GM23338 (cell line): ENCODE measurements around the gene SRP68. TPM values are rescaled to one million over a fixed set of nuclear protein-coding genes. Genes with fewer than 3 reads are reported as not detected.

Source experiments
- ATAC-seq: fragments of 200-7000 bp; cut with Tn5 transposase; 3 replicates; pipeline ENCODE4 v1.9.1; 2020
- DNase-seq: peaks from one replicate; pipeline ENCODE4 v3.0.0-alpha.2; 2015; ENCODE audit warnings: low spot score
- H2AFZ ChIP-seq: fragments of 200-600 bp; sonication (generic); 2 replicates; pipeline ENCODE4 v1.8.0; 2016; ENCODE audit warnings: antibody characterized with exemption, mild to moderate bottlenecking, moderate library complexity
- H3F3A ChIP-seq: fragments of 200-600 bp; sonication (generic); replicated peaks from 2 replicates; pipeline ENCODE4 v1.8.0; 2017; ENCODE audit warnings: antibody characterized with exemption, mixed run types, low read depth
- H3K27ac ChIP-seq: fragments of 200-600 bp; sonication (generic); 2 replicates; pipeline ENCODE4 v1.6.1; 2016; ENCODE audit warnings: low read depth
- H3K27me3 ChIP-seq: fragments of 200-600 bp; sonication (generic); 2 replicates; pipeline ENCODE4 v1.8.0; 2016; ENCODE audit warnings: mild to moderate bottlenecking, mixed run types, moderate library complexity; ENCODE audit not compliant: insufficient read depth
- H3K36me3 ChIP-seq: fragments of 200-600 bp; sonication (generic); 2 replicates; pipeline ENCODE4 v1.8.0; 2016; ENCODE audit warnings: mild to moderate bottlenecking; ENCODE audit not compliant: insufficient read depth
- H3K4me1 ChIP-seq: fragments of 200-600 bp; sonication (generic); 2 replicates; pipeline ENCODE4 v1.8.0; 2016; ENCODE audit warnings: mild to moderate bottlenecking, moderate library complexity; ENCODE audit not compliant: insufficient read depth
- H3K4me2 ChIP-seq: fragments of 200-600 bp; sonication (generic); 2 replicates; pipeline ENCODE4 v1.7.1; 2017; ENCODE audit warnings: mixed run types
- H3K4me3 ChIP-seq: fragments of 200-600 bp; sonication (generic); 2 replicates; pipeline ENCODE4 v1.6.1; 2016; ENCODE audit warnings: mixed run types
- H3K79me2 ChIP-seq: fragments of 200-600 bp; sonication (generic); replicated peaks from 2 replicates; pipeline ENCODE4 v1.8.0; 2017; ENCODE audit warnings: mild to moderate bottlenecking; ENCODE audit not compliant: insufficient read depth
- H3K9me2 ChIP-seq: fragments of 200-600 bp; sonication (generic); 2 replicates; pipeline ENCODE4 v1.8.0; 2017; ENCODE audit not compliant: insufficient read depth
- H4K20me1 ChIP-seq: fragments of 200-600 bp; sonication (generic); replicated peaks from 2 replicates; pipeline ENCODE4 v1.8.0; 2017; ENCODE audit warnings: mild to moderate bottlenecking; ENCODE audit not compliant: insufficient read depth
- H3K27ac Mint-ChIP-seq: 2 replicates; pipeline ENCODE4 v1.8.0; 2020; ENCODE audit warnings: inconsistent platforms, mild to moderate bottlenecking, moderate library complexity, mixed read lengths
- H3K27me3 Mint-ChIP-seq: 3 replicates; pipeline ENCODE4 v1.8.0; 2022; ENCODE audit warnings: low read depth, mild to moderate bottlenecking, moderate library complexity, mixed read lengths, inconsistent platforms; ENCODE audit not compliant: insufficient read depth, poor library complexity
- H3K36me3 Mint-ChIP-seq: 3 replicates; pipeline ENCODE4 v1.8.0; 2021; ENCODE audit warnings: low read depth, mild to moderate bottlenecking, inconsistent platforms, moderate library complexity, mixed read lengths
- H3K4me1 Mint-ChIP-seq: 3 replicates; pipeline ENCODE4 v1.8.0; 2020; ENCODE audit warnings: mild to moderate bottlenecking, inconsistent platforms, mixed read lengths
- H3K4me3 Mint-ChIP-seq: 3 replicates; pipeline ENCODE4 v1.8.0; 2021; ENCODE audit warnings: moderate library complexity, mild to moderate bottlenecking, inconsistent platforms, mixed read lengths
- H3K9me3 Mint-ChIP-seq: 3 replicates; pipeline ENCODE4 v1.8.0; 2020; ENCODE audit warnings: moderate library complexity, mild to moderate bottlenecking, inconsistent platforms, mixed read lengths
- CREB1 ChIP-seq: fragments of 250-450 bp; sonication (Bioruptor Pico); IDR thresholded peaks from 2 replicates; pipeline ENCODE4 v1.5.0; 2020; ENCODE audit warnings: low read depth, mild to moderate bottlenecking, moderate library complexity
- EZH2 ChIP-seq: fragments of 200-600 bp; sonication (generic); IDR thresholded peaks from one replicate; pipeline ENCODE4 v1.8.0; 2017; ENCODE audit warnings: antibody characterized with exemption, mild to moderate bottlenecking, low read depth; ENCODE audit not compliant: unreplicated experiment
- EZH2phosphoT487 ChIP-seq: fragments of 200-600 bp; sonication (generic); IDR thresholded peaks from one replicate; pipeline ENCODE4 v1.8.1; 2018; ENCODE audit warnings: antibody characterized with exemption; ENCODE audit not compliant: unreplicated experiment
- JUNB ChIP-seq: IDR thresholded peaks from one replicate; pipeline ENCODE4 v1.6.1; 2016; ENCODE audit warnings: antibody characterized with exemption; ENCODE audit not compliant: unreplicated experiment
- NANOG ChIP-seq: IDR thresholded peaks from 2 replicates; pipeline ENCODE4 v1.6.1; 2016; ENCODE audit warnings: antibody characterized with exemption, borderline replicate concordance
- POLR2AphosphoS5 ChIP-seq: IDR thresholded peaks from 2 replicates; pipeline ENCODE4 v1.6.1; 2016; ENCODE audit warnings: antibody characterized with exemption, low read depth
- STAT1 ChIP-seq: IDR thresholded peaks from one replicate; pipeline ENCODE4 v1.6.1; 2016; ENCODE audit warnings: antibody characterized with exemption; ENCODE audit not compliant: unreplicated experiment
- ZNF114 ChIP-seq: fragments of 250-450 bp; sonication (Bioruptor Pico); IDR thresholded peaks from 2 replicates; pipeline ENCODE4 v1.5.0; 2020; ENCODE audit warnings: mild to moderate bottlenecking, moderate library complexity
- ZNF331 ChIP-seq: fragments of 250-450 bp; sonication (Bioruptor Pico); IDR thresholded peaks from 2 replicates; pipeline ENCODE4 v1.5.0; 2020; ENCODE audit warnings: low read depth, mild to moderate bottlenecking, moderate library complexity
- polyA plus RNA-seq: library from polyadenylated mRNA; unstranded; fragments of >200 nt; fragmentation: Nextera tagmentation; extraction: Ambion mirVana; gene quantifications from 2 replicates; pipeline ENCODE4 v1.2.1, GENCODE V29; 2016
- total RNA-seq: library from RNA; depleted of rRNA; stranded (reverse); fragments of >200 nt; shearing (Covaris generic); gene quantifications from 2 replicates; pipeline ENCODE4 v1.2.3, GENCODE V29; 2014
- TF ChIP-seq, protein P1 (sequence below): IDR thresholded peaks from one replicate; pipeline ENCODE4 v1.6.1; 2018; ENCODE audit warnings: antibody characterized with exemption; ENCODE audit not compliant: unreplicated experiment
- TF ChIP-seq, protein P2 (sequence below), 2 experiments: fragments of 200-600 bp in 1 of 2; sonication (generic) in 1 of 2; conservative IDR thresholded peaks; 2 replicates each; pipeline versions ENCODE4 v1.5.1 to v1.6.1; 2016 to 2017; ENCODE audit warnings: antibody characterized with exemption in 2 of 2, low read depth in 2 of 2, mild to moderate bottlenecking in 2 of 2, moderate library complexity in 1 of 2
- TF ChIP-seq, protein P3 (sequence below): IDR thresholded peaks from 2 replicates; pipeline ENCODE4 v1.6.1; 2016; ENCODE audit warnings: antibody characterized with exemption
- TF ChIP-seq, protein P4 (sequence below): fragments of 250-450 bp; sonication (Bioruptor Pico); IDR thresholded peaks from 2 replicates; pipeline ENCODE4 v1.5.0; 2020; ENCODE audit warnings: mild to moderate bottlenecking, moderate library complexity

Gene SRP68
- total and polyA plus RNA-seq, 2 experiments from 2014 or later = 30.7 to 62.8 TPM

DNA sequence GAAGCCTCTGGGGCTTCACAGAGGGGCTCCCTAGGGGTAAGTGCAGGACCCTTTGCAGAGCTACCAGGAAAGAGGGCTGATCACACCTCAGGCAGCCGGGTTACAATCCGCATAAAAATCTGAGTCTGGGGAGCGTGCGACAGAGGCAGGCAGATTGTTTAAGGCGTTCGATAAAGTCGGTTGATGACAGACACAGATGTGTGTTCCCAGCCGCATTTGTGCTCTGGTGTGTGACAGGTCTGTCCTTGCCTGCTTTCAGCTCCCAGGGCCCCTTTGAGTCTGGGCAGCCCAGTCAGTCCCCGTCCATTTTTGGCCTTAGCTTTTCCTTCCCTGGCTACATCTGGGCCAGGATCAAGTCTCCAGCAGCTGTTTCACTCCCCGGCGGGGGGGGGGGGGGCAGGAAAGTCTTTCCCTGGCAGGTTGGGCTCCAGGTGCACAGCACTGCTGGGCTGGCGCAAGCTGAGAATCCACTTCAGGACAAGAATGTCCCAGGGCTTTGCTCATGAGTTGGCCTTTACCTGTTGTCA is 5.3 kb upstream of the SRP68 start:
- H4K20me1 ChIP-seq = 0 out of 2 replicates have a peak, but pooled peaks cover 7% of the 10 kb centered on the region
- no peak for ATAC-seq
- Mint-ChIP-seq H3K36me3 (0 out of 3 replicates have a peak, but pooled peaks cover 4% of the 10 kb centered on the region), H3K4me1 (peaks cover 51% of the 10 kb centered on the region), H3K27ac (no peak overlapping the region), H3K4me3 (peak overlapping the region; percentile 76; the same call in 2 of the 3 replicates), H3K27me3 (peaks cover 90% of the 10 kb centered on the region), H3K9me3 (no peaks in the 10 kb centered on the region; the same call in 1 of the 3 replicates)
- H2AFZ ChIP-seq = no peak overlapping the region
- H3K4me1 ChIP-seq = peaks cover 45% of the 10 kb centered on the region
- H3K27me3 ChIP-seq = peaks cover 71% of the 10 kb centered on the region
- H3K27ac ChIP-seq = no peak overlapping the region
- peaks cover 35% of the 10 kb centered on the region for H3F3A ChIP-seq
- no peak for TF ChIP-seq STAT1
- no peak for TF ChIP-seq JUNB
- TF ChIP-seq ZNF114 = no peak
- TF ChIP-seq, protein P1, sequence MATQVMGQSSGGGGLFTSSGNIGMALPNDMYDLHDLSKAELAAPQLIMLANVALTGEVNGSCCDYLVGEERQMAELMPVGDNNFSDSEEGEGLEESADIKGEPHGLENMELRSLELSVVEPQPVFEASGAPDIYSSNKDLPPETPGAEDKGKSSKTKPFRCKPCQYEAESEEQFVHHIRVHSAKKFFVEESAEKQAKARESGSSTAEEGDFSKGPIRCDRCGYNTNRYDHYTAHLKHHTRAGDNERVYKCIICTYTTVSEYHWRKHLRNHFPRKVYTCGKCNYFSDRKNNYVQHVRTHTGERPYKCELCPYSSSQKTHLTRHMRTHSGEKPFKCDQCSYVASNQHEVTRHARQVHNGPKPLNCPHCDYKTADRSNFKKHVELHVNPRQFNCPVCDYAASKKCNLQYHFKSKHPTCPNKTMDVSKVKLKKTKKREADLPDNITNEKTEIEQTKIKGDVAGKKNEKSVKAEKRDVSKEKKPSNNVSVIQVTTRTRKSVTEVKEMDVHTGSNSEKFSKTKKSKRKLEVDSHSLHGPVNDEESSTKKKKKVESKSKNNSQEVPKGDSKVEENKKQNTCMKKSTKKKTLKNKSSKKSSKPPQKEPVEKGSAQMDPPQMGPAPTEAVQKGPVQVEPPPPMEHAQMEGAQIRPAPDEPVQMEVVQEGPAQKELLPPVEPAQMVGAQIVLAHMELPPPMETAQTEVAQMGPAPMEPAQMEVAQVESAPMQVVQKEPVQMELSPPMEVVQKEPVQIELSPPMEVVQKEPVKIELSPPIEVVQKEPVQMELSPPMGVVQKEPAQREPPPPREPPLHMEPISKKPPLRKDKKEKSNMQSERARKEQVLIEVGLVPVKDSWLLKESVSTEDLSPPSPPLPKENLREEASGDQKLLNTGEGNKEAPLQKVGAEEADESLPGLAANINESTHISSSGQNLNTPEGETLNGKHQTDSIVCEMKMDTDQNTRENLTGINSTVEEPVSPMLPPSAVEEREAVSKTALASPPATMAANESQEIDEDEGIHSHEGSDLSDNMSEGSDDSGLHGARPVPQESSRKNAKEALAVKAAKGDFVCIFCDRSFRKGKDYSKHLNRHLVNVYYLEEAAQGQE = no peak
- TF ChIP-seq NANOG = no peak
- TF ChIP-seq CREB1 (CRISPR knock-in tag) = no peak
- TF ChIP-seq, protein P2, sequence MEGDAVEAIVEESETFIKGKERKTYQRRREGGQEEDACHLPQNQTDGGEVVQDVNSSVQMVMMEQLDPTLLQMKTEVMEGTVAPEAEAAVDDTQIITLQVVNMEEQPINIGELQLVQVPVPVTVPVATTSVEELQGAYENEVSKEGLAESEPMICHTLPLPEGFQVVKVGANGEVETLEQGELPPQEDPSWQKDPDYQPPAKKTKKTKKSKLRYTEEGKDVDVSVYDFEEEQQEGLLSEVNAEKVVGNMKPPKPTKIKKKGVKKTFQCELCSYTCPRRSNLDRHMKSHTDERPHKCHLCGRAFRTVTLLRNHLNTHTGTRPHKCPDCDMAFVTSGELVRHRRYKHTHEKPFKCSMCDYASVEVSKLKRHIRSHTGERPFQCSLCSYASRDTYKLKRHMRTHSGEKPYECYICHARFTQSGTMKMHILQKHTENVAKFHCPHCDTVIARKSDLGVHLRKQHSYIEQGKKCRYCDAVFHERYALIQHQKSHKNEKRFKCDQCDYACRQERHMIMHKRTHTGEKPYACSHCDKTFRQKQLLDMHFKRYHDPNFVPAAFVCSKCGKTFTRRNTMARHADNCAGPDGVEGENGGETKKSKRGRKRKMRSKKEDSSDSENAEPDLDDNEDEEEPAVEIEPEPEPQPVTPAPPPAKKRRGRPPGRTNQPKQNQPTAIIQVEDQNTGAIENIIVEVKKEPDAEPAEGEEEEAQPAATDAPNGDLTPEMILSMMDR (conservative IDR thresholded peaks at IDR 0.05; ENCODE audit: low read depth in 2 of 2) = no peak
- TF ChIP-seq, protein P3, sequence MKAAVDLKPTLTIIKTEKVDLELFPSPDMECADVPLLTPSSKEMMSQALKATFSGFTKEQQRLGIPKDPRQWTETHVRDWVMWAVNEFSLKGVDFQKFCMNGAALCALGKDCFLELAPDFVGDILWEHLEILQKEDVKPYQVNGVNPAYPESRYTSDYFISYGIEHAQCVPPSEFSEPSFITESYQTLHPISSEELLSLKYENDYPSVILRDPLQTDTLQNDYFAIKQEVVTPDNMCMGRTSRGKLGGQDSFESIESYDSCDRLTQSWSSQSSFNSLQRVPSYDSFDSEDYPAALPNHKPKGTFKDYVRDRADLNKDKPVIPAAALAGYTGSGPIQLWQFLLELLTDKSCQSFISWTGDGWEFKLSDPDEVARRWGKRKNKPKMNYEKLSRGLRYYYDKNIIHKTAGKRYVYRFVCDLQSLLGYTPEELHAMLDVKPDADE = no peak
- TF ChIP-seq ZNF331 (CRISPR knock-in tag) = no peak
- TF ChIP-seq, protein P4, sequence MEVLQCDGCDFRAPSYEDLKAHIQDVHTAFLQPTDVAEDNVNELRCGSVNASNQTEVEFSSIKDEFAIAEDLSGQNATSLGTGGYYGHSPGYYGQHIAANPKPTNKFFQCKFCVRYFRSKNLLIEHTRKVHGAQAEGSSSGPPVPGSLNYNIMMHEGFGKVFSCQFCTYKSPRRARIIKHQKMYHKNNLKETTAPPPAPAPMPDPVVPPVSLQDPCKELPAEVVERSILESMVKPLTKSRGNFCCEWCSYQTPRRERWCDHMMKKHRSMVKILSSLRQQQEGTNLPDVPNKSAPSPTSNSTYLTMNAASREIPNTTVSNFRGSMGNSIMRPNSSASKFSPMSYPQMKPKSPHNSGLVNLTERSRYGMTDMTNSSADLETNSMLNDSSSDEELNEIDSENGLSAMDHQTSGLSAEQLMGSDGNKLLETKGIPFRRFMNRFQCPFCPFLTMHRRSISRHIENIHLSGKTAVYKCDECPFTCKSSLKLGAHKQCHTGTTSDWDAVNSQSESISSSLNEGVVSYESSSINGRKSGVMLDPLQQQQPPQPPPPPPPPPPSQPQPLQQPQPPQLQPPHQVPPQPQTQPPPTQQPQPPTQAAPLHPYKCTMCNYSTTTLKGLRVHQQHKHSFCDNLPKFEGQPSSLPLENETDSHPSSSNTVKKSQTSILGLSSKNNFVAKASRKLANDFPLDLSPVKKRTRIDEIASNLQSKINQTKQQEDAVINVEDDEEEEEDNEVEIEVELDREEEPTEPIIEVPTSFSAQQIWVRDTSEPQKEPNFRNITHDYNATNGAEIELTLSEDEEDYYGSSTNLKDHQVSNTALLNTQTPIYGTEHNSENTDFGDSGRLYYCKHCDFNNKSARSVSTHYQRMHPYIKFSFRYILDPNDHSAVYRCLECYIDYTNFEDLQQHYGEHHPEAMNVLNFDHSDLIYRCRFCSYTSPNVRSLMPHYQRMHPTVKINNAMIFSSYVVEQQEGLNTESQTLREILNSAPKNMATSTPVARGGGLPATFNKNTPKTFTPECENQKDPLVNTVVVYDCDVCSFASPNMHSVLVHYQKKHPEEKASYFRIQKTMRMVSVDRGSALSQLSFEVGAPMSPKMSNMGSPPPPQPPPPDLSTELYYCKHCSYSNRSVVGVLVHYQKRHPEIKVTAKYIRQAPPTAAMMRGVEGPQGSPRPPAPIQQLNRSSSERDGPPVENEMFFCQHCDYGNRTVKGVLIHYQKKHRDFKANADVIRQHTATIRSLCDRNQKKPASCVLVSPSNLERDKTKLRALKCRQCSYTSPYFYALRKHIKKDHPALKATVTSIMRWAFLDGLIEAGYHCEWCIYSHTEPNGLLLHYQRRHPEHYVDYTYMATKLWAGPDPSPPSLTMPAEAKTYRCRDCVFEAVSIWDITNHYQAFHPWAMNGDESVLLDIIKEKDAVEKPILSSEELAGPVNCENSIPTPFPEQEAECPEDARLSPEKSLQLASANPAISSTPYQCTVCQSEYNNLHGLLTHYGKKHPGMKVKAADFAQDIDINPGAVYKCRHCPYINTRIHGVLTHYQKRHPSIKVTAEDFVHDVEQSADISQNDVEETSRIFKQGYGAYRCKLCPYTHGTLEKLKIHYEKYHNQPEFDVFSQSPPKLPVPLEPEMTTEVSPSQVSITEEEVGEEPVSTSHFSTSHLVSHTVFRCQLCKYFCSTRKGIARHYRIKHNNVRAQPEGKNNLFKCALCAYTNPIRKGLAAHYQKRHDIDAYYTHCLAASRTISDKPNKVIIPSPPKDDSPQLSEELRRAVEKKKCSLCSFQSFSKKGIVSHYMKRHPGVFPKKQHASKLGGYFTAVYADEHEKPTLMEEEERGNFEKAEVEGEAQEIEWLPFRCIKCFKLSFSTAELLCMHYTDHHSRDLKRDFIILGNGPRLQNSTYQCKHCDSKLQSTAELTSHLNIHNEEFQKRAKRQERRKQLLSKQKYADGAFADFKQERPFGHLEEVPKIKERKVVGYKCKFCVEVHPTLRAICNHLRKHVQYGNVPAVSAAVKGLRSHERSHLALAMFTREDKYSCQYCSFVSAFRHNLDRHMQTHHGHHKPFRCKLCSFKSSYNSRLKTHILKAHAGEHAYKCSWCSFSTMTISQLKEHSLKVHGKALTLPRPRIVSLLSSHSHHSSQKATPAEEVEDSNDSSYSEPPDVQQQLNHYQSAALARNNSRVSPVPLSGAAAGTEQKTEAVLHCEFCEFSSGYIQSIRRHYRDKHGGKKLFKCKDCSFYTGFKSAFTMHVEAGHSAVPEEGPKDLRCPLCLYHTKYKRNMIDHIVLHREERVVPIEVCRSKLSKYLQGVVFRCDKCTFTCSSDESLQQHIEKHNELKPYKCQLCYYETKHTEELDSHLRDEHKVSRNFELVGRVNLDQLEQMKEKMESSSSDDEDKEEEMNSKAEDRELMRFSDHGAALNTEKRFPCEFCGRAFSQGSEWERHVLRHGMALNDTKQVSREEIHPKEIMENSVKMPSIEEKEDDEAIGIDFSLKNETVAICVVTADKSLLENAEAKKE (CRISPR knock-in tag) = no peak
- no peak for TF ChIP-seq POLR2AphosphoS5
- no peak for TF ChIP-seq EZH2phosphoT487
- no peak for TF ChIP-seq EZH2
- no peaks in the 10 kb centered on the region for H3K9me2 ChIP-seq
- peak; percentile 20 for DNase-seq
- H3K4me2 ChIP-seq = peak overlapping the region; percentile 93; the same call in 1 of the 2 replicates
- no peaks in the 10 kb centered on the region for H3K36me3 ChIP-seq
- peak overlapping the region; percentile 66 for H3K4me3 ChIP-seq
- no peaks in the 10 kb centered on the region for H3K79me2 ChIP-seq
